ENCODE results near the gene P2RX6. TPM values are rescaled to one million over a fixed set of nuclear protein-coding genes. Genes with fewer than 3 reads are reported as not detected.

Gene P2RX6
- total and polyA plus RNA-seq, 9 of the 15 experiments (the other 6 are each of a cell fraction or from before 2014, with no cell fraction given) = 0.01 to 3.9 (median 1.5) TPM; not detected in 1

DNA sequence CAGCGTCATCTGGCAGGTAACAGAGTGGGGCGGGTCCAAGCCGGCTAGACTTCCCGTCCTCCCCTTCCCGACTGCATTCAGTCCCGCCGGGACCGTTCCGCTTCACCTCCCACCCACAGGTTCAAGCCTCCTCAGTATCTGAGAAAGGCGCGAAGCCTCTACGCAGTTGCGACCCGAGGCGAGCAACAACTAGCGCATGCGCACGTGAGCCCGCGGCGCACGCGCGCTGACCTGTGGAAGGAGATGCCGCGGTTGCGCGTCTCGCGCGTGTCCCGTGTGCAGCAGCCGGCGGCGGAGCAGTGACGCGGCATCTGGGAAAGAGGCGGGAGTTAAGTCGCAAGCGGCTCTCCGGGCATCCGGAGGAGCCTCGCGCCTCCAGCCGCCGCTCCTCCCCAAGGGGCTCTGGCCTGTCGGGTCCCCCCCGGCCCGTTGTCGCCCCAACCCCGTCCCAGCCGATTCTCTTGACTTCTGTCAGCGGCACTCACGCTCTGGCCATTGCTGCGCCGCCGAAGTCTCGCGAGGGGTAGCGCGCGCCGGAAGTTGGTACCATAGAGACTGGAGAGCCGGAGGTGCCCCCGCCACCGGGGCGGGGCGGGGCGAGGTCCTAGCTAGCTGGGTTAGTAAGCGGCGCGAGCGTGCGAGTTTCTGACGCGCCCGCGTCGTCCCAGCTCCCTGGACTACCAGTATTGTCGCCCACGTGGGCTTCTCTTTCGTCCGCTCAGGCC, 13.2 kb upstream of the P2RX6 start, which contains the start of gene THAP7:
TSS of gene THAP7 (minus strand) at position 518 of the 725 bp plus-strand sequence. CDS start at position 311, 207 bp downstream.
- Histone ChIP-seq H3K79me2 (ENCODE audit: control insufficient read depth, insufficient read depth, low read length) (peaks cover 46% of the 10 kb centered on the region), H3K4me1 (replicated peaks in 1 of 2; ENCODE audit: control insufficient read depth in 2 of 2, insufficient read depth in 2 of 2, low read length in 2 of 2) (peaks cover 25 to 76% of the 10 kb centered on the region in 2 experiments), H3K27me3 (ENCODE audit: control insufficient read depth in 2 of 2, insufficient read depth in 2 of 2, low read length in 2 of 2) (no peaks in the 10 kb centered on the region), H2AFZ (ENCODE audit: low read depth, low read length) (peak within 1 kb of the TSS; percentile 95), H4K20me1 (replicated peaks; ENCODE audit: control insufficient read depth, insufficient read depth, low read length) (peaks cover 27% of the 10 kb centered on the region; the same call in 1 of the 2 replicates), H3K4me3 (peak within 1 kb of the TSS; percentile 58), H3K9ac (ENCODE audit: insufficient read depth in 1 of 2, low read depth in 2 of 2, low read length in 2 of 2) (peak within 1 kb of the TSS; percentile 85 to 93), H3K27ac (ENCODE audit: extremely low read depth, low read depth, low read length) (peak within 1 kb of the TSS; percentile 87), H3K36me3 (ENCODE audit: control insufficient read depth, insufficient read depth, low read length) (peaks cover 42% of the 10 kb centered on the region), H3K9me1 (ENCODE audit: control insufficient read depth, insufficient read depth, low read length) (no peaks in the 10 kb centered on the region), H3K9me3 (replicated peaks; ENCODE audit: control insufficient read depth, insufficient read depth, low read depth, low read length) (no peaks in the 10 kb centered on the region), H3K4me2 (ENCODE audit: insufficient read depth, low read length) (peak within 1 kb of the TSS; percentile 88)
- peak; percentile 91 for ATAC-seq
- BruUV-seq (replicated peaks) = TSS peak; percentile 80
- POLR2A ChIA-PET = interaction anchor here (0.6 to 17.9 kb wide), 33 partner anchors 10 to 639 kb away, joined by 3 to 451 read pairs (median 5); partner anchors contain the start of genes AIFM3, CRKL, LZTR1 and P2RX6
- CTCF ChIA-PET (ENCODE audit: low intra/inter-chr PET ratio) = interaction anchor here (0.7 to 1.1 kb wide), 3 partner anchors 12 to 92 kb away, joined by 3 to 4 read pairs (median 3); partner anchors contain the start of gene LZTR1
- peak; percentile 100 for DNase-seq (ENCODE audit: extremely low read depth in 1 of 4, low spot score in 3 of 4)
- intact Hi-C loops (cut with micrococcal nuclease) = loop anchor here (1.0 to 5.0 kb wide), 7 partner anchors 12 to 494 kb away; partner anchors contain the start of genes LZTR1, MED15, PI4KA and SNAP29
- FAIRE-seq = peak; percentile 95
- under 1% methylated on average over 83 of the region's 83 CpGs for WGBS (ENCODE audit: insufficient coverage, low coverage, missing lambda C conversion rate)
- in situ Hi-C loops (cut with MboI) = no loop called here
- no peak for TF ChIP-seq NFE2L1 (tag; IDR thresholded peaks at IDR 0.05; ENCODE audit: borderline replicate concordance, low read depth)
- peak; percentile 97 for TF ChIP-seq SMAD1 (IDR thresholded peaks at IDR 0.05; ENCODE audit: low read depth, low read length, partially characterized antibody)
- peak; percentile 88 for TF ChIP-seq ELF4 (CRISPR knock-in tag; IDR thresholded peaks at IDR 0.05)
- no peak; the same call in 1 of the 2 replicates for TF ChIP-seq TCF7L2 (IDR thresholded peaks at IDR 0.05; ENCODE audit: low read depth, low read length)
- TF ChIP-seq, protein P1, sequence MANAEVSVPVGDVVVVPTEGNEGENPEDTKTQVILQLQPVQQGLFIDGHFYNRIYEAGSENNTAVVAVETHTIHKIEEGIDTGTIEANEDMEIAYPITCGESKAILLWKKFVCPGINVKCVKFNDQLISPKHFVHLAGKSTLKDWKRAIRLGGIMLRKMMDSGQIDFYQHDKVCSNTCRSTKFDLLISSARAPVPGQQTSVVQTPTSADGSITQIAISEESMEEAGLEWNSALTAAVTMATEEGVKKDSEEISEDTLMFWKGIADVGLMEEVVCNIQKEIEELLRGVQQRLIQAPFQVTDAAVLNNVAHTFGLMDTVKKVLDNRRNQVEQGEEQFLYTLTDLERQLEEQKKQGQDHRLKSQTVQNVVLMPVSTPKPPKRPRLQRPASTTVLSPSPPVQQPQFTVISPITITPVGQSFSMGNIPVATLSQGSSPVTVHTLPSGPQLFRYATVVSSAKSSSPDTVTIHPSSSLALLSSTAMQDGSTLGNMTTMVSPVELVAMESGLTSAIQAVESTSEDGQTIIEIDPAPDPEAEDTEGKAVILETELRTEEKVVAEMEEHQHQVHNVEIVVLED (CRISPR knock-in tag; IDR thresholded peaks at IDR 0.05) = peak; percentile 92
- TF ChIP-seq, protein P2, sequence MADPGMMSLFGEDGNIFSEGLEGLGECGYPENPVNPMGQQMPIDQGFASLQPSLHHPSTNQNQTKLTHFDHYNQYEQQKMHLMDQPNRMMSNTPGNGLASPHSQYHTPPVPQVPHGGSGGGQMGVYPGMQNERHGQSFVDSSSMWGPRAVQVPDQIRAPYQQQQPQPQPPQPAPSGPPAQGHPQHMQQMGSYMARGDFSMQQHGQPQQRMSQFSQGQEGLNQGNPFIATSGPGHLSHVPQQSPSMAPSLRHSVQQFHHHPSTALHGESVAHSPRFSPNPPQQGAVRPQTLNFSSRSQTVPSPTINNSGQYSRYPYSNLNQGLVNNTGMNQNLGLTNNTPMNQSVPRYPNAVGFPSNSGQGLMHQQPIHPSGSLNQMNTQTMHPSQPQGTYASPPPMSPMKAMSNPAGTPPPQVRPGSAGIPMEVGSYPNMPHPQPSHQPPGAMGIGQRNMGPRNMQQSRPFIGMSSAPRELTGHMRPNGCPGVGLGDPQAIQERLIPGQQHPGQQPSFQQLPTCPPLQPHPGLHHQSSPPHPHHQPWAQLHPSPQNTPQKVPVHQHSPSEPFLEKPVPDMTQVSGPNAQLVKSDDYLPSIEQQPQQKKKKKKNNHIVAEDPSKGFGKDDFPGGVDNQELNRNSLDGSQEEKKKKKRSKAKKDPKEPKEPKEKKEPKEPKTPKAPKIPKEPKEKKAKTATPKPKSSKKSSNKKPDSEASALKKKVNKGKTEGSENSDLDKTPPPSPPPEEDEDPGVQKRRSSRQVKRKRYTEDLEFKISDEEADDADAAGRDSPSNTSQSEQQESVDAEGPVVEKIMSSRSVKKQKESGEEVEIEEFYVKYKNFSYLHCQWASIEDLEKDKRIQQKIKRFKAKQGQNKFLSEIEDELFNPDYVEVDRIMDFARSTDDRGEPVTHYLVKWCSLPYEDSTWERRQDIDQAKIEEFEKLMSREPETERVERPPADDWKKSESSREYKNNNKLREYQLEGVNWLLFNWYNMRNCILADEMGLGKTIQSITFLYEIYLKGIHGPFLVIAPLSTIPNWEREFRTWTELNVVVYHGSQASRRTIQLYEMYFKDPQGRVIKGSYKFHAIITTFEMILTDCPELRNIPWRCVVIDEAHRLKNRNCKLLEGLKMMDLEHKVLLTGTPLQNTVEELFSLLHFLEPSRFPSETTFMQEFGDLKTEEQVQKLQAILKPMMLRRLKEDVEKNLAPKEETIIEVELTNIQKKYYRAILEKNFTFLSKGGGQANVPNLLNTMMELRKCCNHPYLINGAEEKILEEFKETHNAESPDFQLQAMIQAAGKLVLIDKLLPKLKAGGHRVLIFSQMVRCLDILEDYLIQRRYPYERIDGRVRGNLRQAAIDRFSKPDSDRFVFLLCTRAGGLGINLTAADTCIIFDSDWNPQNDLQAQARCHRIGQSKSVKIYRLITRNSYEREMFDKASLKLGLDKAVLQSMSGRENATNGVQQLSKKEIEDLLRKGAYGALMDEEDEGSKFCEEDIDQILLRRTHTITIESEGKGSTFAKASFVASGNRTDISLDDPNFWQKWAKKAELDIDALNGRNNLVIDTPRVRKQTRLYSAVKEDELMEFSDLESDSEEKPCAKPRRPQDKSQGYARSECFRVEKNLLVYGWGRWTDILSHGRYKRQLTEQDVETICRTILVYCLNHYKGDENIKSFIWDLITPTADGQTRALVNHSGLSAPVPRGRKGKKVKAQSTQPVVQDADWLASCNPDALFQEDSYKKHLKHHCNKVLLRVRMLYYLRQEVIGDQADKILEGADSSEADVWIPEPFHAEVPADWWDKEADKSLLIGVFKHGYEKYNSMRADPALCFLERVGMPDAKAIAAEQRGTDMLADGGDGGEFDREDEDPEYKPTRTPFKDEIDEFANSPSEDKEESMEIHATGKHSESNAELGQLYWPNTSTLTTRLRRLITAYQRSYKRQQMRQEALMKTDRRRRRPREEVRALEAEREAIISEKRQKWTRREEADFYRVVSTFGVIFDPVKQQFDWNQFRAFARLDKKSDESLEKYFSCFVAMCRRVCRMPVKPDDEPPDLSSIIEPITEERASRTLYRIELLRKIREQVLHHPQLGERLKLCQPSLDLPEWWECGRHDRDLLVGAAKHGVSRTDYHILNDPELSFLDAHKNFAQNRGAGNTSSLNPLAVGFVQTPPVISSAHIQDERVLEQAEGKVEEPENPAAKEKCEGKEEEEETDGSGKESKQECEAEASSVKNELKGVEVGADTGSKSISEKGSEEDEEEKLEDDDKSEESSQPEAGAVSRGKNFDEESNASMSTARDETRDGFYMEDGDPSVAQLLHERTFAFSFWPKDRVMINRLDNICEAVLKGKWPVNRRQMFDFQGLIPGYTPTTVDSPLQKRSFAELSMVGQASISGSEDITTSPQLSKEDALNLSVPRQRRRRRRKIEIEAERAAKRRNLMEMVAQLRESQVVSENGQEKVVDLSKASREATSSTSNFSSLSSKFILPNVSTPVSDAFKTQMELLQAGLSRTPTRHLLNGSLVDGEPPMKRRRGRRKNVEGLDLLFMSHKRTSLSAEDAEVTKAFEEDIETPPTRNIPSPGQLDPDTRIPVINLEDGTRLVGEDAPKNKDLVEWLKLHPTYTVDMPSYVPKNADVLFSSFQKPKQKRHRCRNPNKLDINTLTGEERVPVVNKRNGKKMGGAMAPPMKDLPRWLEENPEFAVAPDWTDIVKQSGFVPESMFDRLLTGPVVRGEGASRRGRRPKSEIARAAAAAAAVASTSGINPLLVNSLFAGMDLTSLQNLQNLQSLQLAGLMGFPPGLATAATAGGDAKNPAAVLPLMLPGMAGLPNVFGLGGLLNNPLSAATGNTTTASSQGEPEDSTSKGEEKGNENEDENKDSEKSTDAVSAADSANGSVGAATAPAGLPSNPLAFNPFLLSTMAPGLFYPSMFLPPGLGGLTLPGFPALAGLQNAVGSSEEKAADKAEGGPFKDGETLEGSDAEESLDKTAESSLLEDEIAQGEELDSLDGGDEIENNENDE (IDR thresholded peaks at IDR 0.05; ENCODE audit: low read depth, low read length) = peak; percentile 66
- peak; percentile 69; the same call in 1 of the 2 replicates for TF ChIP-seq ZNF274 (IDR thresholded peaks at IDR 0.05; ENCODE audit: borderline replicate concordance, low read depth, low read length)

All from K562 (cell line).